GM19397 (cell line): ENCODE measurements around the gene OPRM1.
"Not testable (repeated sequence)": the region's sequence is repeated elsewhere in the genome, so short reads cannot be mapped to it uniquely, and the experiment has no call there.

Source experiments
- ATAC-seq: cut with Tn5 transposase; IDR thresholded peaks from one replicate; pipeline ENCODE4 v1.9.1; 2021; ENCODE audit warnings: mild to moderate bottlenecking, moderate library complexity; ENCODE audit not compliant: unreplicated experiment

Gene OPRM1

DNA sequence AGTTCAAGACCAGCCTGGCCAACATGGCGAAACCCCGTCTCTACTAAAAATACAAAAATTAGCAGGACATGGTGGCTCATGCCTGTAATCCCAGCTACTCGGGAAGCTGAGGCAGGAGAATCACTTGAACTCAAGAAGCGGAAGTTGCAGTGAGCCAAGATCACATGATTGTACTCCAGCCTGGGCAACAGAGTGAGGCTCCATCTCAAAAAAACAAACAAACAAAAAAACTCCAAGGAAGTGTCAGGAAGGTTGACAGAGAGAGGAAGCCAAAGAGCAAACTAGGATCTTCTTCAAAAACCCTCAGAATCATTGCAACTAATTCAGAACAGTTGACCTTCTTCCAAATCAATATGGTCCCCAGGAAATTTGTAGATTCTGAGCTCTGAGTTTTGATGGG, 162.6 kb downstream of the OPRM1 start:
- not testable (repeated sequence) for ATAC-seq

DNA sequence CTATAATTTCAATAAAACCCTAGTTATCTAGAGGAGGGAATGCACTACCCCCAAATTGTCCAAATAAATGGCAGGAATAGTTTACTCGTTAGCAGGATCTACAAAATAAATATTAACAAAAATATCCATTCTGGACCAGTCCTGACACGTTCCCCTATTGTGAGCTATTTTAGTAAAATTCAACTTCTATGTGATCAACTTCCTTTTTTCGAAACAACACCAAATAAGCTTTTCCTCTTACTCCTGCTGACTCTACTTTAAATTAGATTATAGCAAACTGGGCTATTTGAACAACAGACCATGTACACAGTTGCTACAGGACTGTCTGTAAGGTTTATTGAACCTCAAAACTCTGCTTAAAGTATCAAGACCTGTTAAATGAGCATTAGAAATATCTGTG, 163.3 kb downstream of the OPRM1 start:
- ATAC-seq = no peak

- ATAC-seq = no peak
These were observed 163.9 kb downstream of the OPRM1 start for GRCh38 chr6:154202958-154203357.

DNA sequence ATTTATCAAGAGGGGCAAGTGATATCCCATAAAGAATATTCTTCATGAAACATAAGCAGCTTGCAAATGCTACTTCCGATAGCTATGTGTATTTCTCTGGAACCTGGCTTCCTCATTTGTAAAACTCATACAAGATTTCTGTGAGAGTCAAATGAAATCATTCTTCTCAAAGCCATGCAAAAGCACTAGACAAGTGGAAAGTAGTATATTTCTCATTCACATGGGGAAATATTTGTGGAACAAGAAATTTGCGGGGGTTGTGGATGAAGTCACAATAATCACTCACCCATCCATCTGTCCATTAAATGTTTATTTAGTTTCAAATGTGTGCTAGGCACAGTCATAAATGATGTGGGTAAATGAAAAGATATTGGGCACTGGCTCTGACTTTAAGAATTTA, 167.1 kb downstream of the OPRM1 start:
- no peak for ATAC-seq

DNA sequence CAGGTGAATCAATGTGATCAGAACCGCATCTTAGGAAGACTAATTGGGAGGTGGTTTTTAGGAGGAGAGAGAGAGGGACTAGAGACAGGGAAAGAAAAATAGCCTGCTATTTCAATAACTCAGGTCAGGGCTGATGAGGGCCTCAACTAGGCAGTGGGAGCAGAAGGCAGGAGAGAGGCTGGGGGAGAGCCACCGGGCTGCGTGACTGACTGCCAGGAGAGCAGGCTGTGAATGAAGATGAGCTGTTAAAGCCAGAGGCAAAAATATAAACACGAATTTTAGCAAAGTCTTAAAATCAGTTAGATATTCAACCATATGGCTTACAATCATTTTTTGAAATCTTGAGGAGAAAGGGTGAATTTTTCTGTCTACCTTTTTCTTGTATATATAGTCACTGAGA, 168.0 kb downstream of the OPRM1 start:
- no peak for ATAC-seq

- ATAC-seq = no peak
These were observed 170.5 kb downstream of the OPRM1 start for GRCh38 chr6:154209555-154209954.

GRCh38 chr6:154210678-154211077, 171.6 kb downstream of the OPRM1 start:
- ATAC-seq = no peak

- no peak for ATAC-seq
These were observed 174.7 kb downstream of the OPRM1 start for GRCh38 chr6:154213782-154214181.

DNA sequence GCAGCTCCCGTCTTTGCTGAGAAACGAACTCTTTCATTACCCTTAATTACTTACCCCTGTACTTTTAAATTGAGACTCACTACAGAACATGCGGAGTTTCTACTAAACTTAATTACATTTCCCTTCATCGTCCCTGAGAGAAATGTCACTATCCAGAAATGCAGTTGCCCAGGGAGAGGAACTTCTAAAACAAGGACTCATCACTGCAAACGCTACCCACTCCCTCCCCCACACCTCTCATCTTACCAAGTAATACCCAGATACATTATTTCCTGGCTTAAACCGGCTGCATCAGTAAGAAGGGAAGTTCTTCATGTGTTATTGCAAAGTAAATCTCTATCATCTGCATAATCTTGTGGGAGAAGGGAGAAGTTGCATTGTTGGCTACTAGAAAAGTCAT, 179.3 kb downstream of the OPRM1 start:
- ATAC-seq = no peak

- no peak for ATAC-seq
These were observed 179.7 kb downstream of the OPRM1 start for GRCh38 chr6:154218787-154219186.

GRCh38 chr6:154219250-154219649, 180.2 kb downstream of the OPRM1 start:
- no peak for ATAC-seq

- no peak for ATAC-seq
These were observed 183.7 kb downstream of the OPRM1 start for GRCh38 chr6:154222716-154223115.

DNA sequence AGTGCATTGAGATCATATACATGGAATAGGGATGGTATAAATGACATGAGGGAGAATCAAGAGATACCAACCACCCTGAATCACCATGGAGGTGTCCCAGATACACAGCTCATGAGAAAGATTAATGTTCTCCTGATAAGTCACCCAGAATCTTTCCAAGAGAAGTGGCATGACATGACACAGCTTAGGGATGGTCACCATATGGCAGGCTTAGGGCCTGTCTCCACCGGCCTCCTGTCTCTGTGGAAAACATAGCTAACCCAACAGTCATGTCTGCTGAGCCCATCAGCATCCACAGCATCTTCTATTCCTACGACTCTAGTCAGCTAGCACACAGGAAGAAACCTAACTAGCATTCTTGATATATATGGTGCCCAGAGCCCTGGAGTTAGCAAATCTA, 184.3 kb downstream of the OPRM1 start:
- ATAC-seq = no peak

GRCh38 chr6:154226461-154226860, 187.4 kb downstream of the OPRM1 start:
- no peak for ATAC-seq

DNA sequence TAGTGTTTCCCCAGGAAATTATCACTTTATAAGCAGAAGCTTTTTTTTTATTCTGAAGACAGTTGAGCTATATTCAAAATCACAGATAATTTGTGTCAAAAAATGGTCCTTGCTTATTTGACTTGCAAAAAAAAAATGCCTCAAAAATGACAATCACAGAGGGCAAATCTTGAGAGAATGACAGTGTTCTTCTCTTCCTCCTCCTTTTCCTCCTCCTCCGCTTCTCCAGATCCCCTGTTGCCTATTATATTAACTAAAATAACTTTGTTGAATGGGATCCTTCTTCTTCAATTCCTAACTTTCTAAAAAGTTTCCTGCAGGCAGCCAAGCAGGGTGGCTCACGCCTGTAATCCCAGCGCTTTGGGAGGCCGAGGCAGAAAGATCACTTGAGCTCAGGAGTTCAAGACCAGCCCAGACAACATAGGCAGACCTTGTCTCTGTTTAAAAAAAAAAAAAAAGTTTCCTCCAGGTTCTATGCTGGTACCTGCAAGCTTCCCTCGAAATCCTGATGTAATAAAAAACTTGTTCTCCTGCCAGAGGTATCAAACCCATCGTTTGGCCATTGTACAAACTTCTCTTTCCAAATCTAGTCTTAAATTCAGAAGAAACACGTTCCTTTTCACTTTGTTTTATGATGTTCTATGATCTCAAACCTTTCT, 189.0 kb downstream of the OPRM1 start:
- no peak for ATAC-seq

DNA sequence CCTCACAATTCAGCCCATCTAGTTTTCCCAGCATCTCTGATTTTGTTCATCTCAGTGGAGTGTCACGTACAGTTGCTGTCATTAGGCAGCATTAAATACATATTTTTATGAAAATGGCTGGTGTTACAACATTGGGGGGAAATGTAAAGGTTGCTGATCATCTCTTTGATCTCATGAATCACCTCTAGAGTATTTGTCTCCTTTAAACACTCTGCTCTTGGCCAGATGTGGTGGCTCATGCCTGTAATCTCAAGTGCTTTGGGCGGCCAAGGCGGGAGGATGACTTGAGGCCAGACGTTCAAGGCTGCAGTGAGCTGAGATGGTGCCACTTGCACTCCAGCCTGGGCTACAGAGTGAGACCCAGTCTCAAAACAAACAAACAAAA, 189.5 kb downstream of the OPRM1 start:
- ATAC-seq = no peak

- ATAC-seq = peak; percentile 67
These were observed 190.7 kb downstream of the OPRM1 start for GRCh38 chr6:154229786-154230185.

DNA sequence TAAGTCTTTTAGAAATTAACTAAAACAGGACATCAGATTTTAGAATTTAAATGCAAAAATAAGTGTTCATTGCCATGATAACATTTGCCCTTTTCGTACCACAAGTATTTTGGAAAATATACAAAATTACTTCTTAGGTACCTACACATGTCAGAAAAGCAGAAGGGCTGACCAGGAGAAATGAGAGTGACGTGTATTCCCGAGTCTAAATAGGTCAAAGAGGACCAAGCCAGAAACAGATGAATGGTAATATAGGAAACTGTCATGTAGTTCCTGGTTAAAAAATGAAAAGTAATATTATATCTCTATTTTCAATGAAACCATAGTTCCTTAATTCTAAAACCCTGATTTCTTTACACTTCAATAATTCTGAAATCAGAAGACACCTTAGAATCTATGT, 191.4 kb downstream of the OPRM1 start:
- ATAC-seq = no peak

DNA sequence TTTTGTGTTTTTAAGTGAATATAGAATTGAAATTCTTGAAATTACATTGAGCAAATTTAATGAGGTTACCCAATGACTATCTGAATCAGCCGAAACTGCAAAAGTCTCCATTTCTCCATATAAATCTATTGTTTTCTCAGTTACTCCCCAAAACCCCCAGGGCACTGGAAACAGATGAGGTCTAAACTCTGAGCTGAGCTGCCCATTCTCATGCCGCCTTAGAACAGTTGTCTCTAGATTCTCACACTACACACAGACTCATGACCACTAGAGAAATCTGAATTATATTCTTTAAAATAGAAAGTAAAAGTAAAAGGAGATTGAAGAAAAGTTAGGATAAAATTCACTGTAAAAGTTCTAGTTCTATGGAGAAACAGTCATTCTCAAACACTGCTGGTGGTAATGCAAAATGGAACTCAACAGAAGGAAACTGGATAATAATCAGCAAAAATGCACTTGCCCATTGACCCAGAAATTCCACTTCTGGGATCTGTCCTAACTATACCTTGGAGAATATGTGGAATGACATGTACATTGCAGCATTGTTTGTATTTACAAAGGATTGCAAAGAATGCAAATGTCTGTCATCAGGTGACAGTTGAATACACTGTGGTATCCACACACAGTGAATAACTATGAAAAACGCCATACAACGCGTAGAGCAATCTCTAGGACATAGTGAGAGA, 192.0 kb downstream of the OPRM1 start:
- ATAC-seq = no peak

- ATAC-seq = no peak
These were observed 193.2 kb downstream of the OPRM1 start for GRCh38 chr6:154232013-154232910.

DNA sequence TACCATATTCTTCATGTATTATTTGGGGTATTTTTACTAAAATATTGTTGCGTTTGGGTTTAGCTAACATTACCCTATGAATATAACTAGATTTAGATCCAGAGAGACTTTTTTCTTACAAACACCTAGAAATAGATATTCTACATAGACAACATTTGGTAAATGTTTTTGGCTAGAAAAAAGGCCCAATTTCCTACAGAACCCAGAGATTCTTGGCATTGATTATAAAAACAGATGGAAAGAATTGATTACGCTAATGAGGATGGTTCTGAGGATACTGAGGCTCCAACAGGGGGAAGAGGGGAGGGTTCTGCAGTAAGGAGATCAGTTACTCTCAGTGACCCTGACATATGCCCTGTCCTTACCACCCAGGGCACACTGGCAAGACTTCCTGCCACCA, 194.3 kb downstream of the OPRM1 start:
- no peak for ATAC-seq
